NCI-H146 treated with DMSO at 0.1 percent for 48 hours (cell line): ENCODE data around the gene ARRDC2.
"Not testable (repeated sequence)": the region's sequence is repeated elsewhere in the genome, so short reads cannot be mapped to it uniquely, and the experiment has no call there.

Source experiments
- DNase-seq: peaks from one replicate; lab custom pipeline; 2025; ENCODE audit not compliant: unreplicated experiment; lab: John Stamatoyannopoulos, UW

ARRDC2 gene

DNA sequence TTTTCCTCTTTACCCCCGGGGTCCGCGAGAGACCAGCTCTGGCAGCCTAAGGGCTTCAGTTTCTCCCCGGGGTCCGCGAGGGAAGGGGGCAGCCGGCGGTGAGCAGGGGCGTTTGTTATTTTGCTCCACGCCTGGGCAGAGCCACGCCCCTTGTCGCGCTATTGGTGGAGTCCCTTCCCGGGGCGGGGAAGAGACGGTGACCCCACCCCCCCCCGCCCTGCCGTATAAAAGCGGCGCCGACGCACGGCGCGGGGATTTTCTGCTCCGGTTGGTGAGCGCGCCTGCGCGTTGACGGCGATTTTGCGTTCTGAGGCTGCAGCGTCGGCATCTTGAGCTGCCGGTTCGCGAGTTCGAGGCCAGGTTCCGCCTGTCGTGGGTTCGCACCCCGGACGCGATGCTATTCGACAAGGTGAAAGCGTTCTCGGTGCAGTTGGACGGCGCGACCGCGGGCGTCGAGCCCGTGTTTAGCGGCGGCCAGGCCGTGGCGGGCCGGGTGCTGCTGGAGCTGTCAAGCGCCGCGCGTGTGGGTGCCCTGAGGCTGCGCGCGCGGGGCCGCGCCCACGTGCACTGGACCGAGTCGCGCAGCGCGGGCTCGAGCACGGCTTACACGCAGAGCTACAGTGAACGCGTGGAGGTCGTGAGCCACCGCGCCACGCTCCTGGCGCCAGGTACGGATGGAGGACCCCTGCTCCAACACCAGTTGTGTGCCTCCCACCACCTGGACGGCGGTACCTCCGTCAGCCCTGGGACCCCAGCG, at the start of gene ARRDC2:
Gene ARRDC2, plus strand, starts transcription at position 254 of the 757 bp plus-strand sequence. Its CDS starts 141 bp downstream, at position 395.
- peak; percentile 53 for DNase-seq

DNA sequence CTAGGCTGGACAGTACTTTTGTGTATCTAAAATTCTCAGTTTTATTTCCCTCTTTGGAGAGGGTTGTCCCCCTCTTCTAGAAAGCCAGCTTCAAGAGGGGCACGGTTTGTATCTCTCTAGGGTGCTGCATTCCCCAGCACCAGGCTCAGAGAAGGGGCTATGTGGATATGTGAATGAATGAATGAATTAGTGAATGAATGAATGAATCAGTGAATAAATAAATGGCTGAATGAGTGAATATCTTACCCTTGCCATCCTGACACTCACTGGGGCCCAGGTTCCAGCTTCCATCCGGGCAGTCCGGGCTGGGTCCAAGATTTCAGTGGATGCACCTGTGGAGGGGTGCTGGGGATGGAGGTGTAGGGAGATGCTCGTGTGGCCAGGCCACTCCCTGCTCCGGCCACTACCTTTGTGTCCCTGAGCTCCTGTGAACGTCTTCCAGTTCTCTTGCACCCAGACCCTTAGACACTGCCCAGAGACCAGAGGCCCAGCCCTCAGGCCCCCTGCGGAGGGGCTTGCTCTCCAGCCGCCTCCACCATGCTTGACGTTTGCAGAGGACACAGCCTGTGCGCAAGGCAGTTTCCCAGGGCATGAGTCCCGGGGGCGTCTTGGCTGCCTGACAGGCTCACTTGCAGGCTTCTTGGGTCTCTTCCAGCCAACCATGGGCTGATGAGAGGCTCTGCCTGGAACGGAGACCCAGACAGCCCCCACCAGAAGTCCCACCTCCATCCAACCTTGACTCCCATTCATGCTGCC, 43.9 kb upstream of the ARRDC2 start:
- DNase-seq = no peak

DNA sequence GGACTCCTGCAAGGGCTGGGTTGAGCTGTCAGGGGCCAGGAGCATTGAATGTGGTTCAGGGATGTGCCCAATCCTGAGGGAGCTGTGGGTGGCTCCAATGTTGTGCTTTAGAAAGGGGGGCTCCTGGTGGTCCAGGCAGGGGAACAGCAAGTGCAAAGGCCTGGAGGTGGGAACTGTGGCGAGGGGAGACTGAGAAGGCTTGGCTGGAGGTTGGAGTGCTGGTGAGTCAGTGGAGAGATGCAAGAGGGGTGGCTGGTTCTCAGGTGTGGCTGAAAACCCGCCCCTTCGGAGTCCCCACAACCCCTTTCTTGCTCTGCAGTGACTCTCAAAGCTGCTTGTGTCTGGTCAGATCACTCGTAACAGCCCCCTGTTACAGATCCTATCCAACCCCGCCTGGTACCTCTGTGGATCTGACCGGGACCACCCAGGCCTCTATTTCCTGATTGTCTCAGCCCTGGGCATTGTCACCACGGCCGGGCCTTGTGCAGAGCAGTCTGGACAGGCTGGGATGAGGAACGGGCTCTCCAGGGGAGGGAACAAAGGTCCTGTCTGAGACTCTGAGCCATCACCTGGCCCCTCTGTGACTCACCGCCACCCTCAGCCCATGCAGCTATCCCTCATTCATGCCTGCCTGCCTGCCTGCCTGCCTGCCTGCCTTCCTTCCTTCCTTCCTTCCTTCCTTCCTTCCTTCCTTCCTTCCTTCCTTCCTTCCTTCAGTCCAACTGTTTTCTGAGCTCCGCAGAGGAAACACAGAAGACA, 42.4 kb upstream of the ARRDC2 start:
- DNase-seq = no peak

DNA sequence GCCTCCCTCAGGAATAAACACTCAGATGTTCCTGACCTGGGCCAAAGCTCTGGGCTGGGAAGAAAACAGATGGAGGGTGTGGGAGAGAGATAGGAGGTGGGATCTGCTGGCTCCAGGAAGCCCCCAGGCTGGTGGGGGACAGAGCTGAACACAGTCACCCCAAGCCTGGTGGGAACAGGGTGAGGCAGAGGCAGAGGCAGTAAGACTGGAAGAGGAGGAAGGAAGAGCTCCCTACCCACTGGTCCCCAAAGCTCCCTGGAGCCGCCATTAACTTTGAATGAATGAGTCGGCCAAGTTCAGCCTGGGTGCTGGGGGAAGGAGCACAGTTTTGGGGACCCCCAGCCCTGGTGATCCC, 41.9 kb upstream of the ARRDC2 start:
- DNase-seq = no peak

DNA sequence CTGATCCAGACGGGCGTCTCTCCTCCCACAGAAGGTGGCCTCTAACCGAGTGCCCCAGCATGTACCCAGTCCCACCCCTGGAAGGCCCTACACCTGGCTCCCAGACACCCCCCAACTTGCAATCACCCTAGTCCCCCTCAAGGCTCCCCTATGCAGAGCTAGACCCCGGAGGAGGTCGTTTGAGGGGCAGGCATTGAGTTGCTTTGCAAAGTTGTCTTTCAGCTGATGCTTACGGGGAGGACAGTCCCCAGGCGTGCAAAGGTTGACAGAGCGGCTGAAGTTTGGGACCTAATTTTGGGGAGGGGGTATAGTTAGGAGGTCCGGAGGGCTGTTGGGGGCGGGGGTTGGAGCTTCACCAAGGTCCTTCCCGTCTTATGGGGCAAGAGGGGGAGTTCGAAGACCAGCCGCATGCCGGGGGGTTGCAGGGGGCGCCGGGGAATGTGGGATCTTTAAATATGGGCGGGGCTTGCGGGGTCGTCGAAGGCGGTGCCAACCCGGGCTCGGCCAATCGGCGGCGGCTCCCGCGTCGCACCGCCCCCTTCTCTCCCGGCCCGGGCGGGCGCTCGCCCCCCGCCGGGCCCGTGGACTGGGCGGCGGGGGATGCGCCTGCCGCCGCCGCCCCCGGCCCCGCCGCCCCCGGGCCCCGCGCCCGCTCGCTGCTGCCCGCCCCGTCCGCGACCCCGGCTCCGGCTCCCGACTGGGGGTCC, 41.3 kb upstream of the ARRDC2 start, which contains the start of gene KCNN1:
Gene KCNN1, plus strand, starts transcription at position 558 of the 707 bp plus-strand sequence. CDS start 6,782 bp downstream, outside the sequence.
- DNase-seq = no peak

DNA sequence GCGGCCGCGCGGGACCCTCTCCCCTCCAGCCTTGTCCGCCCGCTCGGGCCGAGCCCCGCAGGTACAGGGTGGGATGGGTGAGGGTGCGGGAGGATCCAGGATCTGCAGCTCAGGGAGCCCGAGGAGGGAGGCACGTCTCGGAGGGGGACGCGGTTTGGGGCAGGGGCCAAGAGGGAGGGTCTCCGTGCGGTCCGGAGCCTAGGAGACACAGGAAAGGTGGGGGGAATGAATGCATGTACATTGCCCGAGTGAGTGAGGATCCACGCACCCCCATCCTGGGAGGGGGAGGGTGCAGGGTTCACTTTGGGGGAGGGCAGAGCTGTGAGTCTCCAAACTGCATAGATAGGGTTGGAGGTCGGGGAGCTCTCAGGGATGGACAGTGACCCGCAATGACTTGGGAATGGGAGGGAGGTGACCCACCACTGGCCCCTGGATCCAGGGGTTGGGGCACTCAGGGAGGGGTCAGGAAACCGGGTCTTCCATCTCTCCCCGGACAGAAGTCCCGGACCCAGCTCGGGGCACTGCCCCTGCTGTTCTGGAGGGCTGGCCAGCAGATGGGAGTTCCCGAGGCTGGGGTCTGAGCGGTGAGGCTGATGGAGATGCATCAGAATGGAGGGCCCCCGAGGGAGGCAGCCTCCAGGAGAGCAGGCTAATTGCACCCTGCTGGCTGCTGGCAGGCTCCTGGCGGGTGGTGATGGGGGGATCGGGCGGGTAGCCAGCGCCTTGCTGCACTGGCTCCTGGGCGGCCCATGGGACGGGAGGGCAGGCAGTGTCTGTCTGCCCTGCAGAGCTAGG, 40.5 kb upstream of the ARRDC2 start:
- no peak for DNase-seq

DNA sequence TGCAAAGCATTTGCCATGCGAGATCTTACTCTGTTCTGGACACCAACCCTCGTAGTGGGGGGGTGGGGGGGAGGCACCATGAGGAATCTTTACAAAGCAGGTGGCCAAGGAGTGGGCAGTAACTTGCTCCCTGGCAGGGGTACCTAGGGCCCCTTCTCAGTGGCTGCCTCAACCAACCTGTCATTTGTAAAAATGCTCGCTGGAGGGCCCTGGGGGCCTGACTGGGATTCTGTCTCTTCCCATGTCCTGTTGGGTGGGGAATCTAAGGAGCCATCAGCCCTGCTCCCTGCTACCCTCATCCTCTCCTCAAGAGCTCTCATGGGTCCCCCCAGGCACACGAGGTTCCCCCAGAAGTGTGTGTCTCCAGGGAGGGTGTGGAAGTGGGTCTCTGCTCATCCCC, 39.6 kb upstream of the ARRDC2 start:
- DNase-seq = no peak

DNA sequence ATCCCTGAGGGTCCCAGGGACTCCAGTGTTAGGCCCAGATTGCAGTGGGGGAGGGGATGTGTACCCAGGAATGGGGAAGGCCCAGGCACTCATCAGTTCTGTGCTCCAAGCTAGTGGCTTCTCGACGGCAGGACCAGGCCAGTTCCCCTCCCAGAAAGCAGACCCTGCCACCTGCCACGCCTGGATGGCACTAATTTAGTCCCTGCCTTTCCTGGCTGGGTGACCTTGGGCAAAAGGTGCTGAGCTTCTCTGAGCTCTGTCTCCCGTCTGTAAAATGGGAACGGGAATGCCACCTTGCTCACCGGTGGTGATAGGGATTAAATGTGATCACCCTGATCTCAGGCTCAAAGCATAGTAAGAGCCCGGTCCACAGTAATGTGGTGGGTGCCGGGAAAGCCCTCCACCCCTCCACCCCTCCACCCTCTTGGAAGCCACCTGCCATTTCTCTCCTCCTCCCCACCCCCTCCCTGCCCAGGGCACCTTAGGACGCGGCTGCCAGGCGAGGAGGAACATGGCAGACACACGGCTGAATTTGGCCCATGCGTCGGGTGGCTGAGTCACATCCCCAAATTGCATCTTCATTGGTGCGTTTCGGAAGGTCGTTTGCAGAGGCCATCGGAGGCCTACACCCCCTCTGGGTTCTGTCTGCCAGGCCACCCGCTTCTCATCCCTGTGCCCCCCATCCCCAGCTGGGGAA, 38.7 kb upstream of the ARRDC2 start:
- no peak for DNase-seq

DNA sequence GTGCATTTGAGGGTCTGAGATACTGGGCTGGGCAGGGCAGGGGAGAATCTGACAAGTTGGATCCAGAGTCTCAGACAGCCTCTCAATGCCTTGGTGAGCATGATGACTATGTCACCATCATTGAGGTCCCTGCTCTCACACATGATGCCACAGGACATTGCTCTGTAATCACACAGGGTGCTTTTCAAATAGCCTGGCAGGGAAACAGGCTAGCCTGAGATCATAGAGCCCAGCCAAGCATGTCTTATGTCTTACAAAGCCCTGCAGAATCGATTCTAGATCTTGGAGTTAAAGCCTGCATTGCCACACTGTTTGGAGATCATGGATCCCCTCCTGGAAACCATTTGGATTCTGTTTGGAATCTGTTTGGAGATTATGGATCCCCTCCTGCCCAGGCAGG, 35.7 kb upstream of the ARRDC2 start:
- DNase-seq = no peak

DNA sequence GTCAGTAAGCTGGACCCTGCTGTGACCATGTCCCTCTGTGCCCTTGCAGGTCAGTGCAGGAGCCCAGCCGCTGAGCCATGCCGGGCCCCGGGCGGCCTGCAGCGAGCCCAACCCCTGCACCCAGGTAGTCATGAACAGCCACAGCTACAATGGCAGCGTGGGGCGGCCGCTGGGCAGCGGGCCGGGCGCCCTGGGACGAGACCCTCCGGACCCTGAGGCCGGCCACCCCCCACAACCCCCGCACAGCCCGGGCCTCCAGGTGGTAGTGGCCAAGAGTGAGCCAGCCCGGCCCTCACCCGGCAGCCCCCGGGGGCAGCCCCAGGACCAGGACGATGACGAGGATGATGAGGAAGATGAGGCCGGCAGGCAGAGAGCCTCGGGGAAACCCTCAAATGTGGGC, 34.2 kb upstream of the ARRDC2 start:
- no peak for DNase-seq

DNA sequence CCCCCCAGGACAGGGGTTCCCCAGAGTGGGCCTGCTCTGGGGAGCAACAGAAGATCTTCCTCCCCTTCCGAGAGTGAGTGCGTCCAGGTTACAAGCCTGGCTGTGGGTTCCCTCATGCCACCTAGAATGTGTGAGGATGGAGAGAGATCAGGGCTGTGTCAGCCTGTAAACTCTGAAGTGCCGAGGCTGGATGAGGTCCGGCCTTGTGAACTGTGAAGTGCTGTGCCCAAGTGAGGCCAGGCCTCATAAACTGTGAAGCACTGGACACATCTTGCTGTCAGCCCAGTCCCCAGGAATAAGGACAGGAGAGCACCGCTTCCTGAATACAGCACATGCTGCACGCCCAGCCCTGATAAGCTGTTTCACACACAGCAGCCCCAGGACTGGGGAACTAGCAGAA, 33.4 kb upstream of the ARRDC2 start:
- no peak for DNase-seq

DNA sequence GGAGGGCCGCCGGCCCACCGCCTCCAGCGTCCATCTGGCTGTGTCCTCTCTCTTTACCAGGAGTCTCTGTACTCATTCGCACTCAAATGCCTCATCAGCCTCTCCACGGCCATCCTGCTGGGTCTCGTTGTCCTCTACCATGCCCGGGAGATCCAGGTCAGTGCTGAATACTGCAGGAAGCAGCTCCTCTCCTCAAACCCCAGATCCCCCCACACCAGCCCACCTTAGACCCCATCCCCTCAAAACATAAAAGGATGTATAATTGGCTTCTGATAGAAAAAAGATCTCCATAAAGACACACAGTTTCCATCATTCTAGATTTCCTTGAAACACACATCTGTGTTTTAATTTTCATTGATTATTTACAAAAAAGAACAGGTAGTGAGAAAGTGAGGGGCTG, 32.9 kb upstream of the ARRDC2 start:
- DNase-seq = no peak

DNA sequence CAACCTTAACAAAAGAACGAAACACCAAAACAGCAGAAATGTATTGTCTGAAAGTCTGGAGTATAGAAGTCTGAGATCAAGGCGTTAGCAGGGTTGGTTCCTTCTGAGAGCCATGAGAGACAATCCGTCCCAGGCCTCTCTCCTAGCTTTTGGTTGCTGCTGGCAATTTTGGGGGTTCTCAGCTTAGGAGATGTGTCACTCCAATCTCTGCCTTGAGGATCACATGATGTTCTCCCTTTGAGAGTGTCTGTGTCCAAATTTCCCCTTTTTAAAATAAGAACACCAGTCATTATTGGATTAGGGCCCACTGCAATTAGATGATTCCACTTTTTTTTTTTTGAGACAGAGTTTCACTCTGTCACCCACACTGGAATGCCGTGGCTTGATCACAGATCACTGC, 30.9 kb upstream of the ARRDC2 start:
- no peak for DNase-seq

DNA sequence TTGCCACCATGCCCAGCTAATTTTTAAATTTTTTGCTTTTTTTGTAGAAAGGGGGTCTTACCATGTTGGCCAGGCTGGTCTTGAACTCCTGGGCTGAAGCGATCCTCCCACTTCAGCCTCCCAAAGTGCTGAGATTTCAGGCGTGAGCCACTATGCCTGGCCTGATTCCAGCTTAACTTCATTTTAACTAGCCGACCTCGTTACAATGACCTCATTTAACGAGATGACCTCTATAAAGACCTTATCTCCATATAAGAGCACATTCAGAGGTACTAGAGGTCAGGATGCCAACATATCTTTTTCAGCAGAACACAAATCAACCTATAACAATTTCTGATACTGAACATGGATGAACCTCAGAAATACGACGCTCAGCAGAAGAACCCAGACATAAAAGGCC, 30.5 kb upstream of the ARRDC2 start:
- DNase-seq = no peak

DNA sequence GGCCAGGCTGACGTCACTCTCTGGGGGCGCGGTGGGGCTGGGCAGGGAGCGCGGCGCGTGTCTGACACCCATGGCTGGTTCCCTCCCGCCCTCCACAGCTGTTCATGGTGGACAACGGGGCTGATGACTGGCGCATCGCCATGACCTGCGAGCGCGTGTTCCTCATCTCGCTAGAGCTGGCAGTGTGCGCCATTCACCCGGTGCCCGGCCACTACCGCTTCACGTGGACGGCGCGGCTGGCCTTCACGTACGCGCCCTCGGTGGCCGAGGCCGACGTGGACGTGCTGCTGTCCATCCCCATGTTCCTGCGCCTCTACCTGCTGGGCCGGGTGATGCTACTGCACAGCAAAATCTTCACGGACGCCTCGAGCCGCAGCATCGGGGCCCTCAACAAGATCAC, 26.4 kb upstream of the ARRDC2 start:
- DNase-seq = no peak

DNA sequence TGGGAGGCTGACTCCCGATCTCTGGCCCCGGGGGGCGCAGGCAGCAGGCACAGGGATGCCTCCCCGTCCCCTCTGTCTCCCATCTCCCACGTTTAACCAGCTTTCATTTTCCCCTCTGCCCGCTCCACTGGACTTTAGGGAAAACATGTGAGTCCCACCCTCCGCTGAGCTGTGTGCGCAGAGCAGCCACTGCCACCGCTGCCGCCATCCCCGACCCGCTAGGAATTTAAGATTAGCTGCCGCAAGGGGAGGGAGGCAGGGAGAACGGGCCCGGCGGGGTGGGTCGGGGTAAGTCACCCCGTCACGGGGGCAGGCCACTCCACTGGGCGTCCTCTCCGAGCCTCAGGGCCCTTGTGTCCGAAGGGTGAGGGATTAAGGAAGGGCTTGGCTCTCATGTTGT, 25.5 kb upstream of the ARRDC2 start:
- DNase-seq = no peak

DNA sequence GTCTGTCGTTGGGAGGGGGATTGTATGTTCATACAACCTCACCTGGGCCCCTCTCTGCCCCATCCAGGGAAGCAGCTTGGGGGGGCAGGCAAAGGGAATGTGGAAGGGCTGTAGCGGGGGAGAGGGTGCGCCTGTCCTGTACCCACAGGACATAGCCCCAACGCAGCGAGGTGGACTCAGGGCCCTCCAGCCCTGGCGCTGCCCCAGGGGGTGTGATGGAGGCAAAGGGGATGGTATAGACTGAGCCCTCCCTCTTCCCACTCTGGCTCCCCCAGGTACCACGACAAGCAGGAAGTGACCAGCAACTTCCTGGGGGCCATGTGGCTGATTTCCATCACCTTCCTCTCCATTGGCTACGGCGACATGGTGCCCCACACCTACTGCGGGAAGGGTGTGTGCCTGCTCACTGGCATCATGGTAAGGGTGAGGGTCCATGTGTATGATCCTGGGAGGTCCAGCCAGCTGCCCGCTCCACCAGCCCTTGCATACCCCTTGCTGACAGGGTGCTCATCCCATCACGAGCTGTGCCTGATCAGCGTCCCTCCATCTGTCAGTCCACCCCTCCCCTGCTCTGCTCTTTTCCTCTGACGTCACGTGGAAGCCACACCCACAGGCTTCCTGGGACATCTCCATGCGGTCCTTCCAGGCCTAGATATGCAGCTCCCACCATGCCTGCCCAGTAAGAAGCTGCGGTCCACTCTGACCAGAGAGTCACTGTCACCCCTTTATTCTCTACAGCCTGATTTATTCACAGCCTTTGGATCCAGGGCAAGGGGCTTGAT, 22.7 kb upstream of the ARRDC2 start:
- DNase-seq = no peak

DNA sequence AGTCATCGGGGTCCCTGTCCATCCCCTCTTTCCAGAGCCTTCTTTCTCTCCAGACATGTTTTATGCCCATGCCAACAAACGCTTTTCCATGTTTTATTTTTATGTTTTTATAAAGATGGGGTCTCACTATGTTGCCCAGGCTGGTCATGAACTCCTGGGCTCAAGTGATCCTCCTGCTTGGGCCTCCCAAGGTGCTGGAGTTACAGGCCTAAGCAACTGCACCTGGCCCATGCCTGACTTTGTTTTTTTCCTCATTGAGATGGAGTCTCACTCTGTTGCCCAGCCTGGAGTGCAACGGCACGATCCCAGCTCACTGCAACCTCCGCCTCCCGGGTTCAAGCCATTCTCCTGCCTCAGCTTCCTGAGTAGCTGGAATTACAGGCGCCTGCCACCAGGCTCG, 21.4 kb upstream of the ARRDC2 start:
- not testable (repeated sequence) for DNase-seq

DNA sequence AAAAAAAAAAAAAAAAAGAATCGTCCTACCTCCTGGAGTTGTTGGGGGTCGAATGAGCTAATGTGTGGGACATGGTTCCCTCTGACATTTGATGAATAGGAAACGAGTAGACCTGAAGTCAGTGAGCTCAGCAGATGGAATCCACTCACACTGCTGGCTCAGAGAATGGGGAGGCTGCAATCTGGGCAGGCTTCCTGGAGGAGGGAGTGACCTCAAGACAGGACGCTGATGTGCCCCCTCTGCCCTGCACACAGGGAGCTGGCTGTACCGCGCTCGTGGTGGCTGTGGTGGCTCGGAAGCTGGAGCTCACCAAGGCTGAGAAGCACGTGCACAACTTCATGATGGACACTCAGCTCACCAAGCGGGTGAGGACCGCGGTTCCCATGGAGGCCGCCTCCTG, 19.8 kb upstream of the ARRDC2 start:
- no peak for DNase-seq
